HepG2 (cell line): Measurements from ENCODE around the gene ZNF530. TPM values are rescaled to one million over a fixed set of nuclear protein-coding genes. Genes with fewer than 3 reads are reported as not detected.

Experiments
- ATAC-seq: fragments of 200-7000 bp; cut with Tn5 transposase; 3 replicates; pipeline ENCODE4 v1.9.1; 2020; ENCODE audit warnings: mild to moderate bottlenecking, moderate library complexity
- BruUV-seq: library from RNA; stranded (reverse); fragments of 400-500 nt; replicated peaks from 2 replicates; lab custom pipeline; 2021; lab: Mats Ljungman, UMichigan
- CTCF ChIA-PET: fragments of 300-600 bp; formaldehyde crosslinking; extraction: SDS; loops from one replicate; lab custom pipeline; 2021; ENCODE audit warnings: low total read pairs, inconsistent platforms, low intra/inter-chr PET ratio; lab: Yijun Ruan, JAX
- POLR2A ChIA-PET: fragments of 350-600 bp; sonication (Branson Sonifier 250); formaldehyde crosslinking; loops from one replicate; lab custom pipeline; 2020; ENCODE audit warnings: antibody characterized with exemption, inconsistent platforms; lab: Yijun Ruan, JAX
- DNase-seq: peaks from one replicate; pipeline ENCODE4 v3.0.0-alpha.2; 2015; ENCODE audit warnings: low spot score
- FAIRE-seq: peaks from 3 replicates; lab custom pipeline; 2011; peaks lifted over from hg19 to GRCh38; lab: Jason Lieb, UNC
- H2AFZ ChIP-seq: one replicate; pipeline ENCODE4 v1.6.1; 2011; ENCODE audit warnings: low read length, inconsistent platforms
- H3K27ac ChIP-seq: fragments of 300-600 bp; 3 replicates; pipeline ENCODE4 v1.8.0; 2011; ENCODE audit warnings: mixed run types, mild to moderate bottlenecking, mixed read lengths, low read length, inconsistent platforms; ENCODE audit not compliant: insufficient read depth; ENCODE audit errors: extremely low read length
- H3K27me3 ChIP-seq, 2 experiments: fragments of 200-600 bp in 1 of 2; 2 replicates in 1 of 2; 3 replicates in 1 of 2; pipeline versions ENCODE4 v1.6.0 to v1.8.0; 2011; ENCODE audit warnings: low read length in 2 of 2, mild to moderate bottlenecking in 2 of 2, moderate library complexity in 2 of 2, inconsistent platforms in 1 of 2; ENCODE audit not compliant: insufficient read depth in 2 of 2, control insufficient read depth in 1 of 2
- H3K36me3 ChIP-seq, 2 experiments: fragments of 200-600 bp in 1 of 2; replicated peaks in 1 of 2; 2 replicates in 1 of 2; 3 replicates in 1 of 2; pipeline versions ENCODE4 v1.5.1 to v1.8.0; 2011; ENCODE audit warnings: low read length in 2 of 2, inconsistent platforms in 1 of 2; ENCODE audit not compliant: insufficient read depth in 2 of 2, control insufficient read depth in 1 of 2
- H3K4me1 ChIP-seq: 2 replicates; pipeline ENCODE4 v1.5.1; 2012; ENCODE audit warnings: low read length, inconsistent platforms; ENCODE audit not compliant: insufficient read depth
- H3K4me2 ChIP-seq: 2 replicates; pipeline ENCODE4 v1.6.0; 2011; ENCODE audit warnings: low read depth, low read length, inconsistent platforms
- H3K4me3 ChIP-seq, 3 experiments: fragments of 200-600 bp in 1 of 3; sonication (generic), shearing (Covaris generic) in 1 of 3; replicated peaks in 1 of 3; 2 replicates each; pipeline ENCODE4 v1.5.1; 2011 to 2016; ENCODE audit warnings: low read length in 3 of 3, inconsistent platforms in 2 of 3, low read depth in 2 of 3, mild to moderate bottlenecking in 2 of 3, control low read depth in 1 of 3, mixed read lengths in 1 of 3; ENCODE audit not compliant: insufficient read depth in 1 of 3
- H3K79me2 ChIP-seq: one replicate; pipeline ENCODE4 v1.6.1; 2011; ENCODE audit warnings: low read length, inconsistent platforms; ENCODE audit not compliant: insufficient read depth
- H3K9ac ChIP-seq: 2 replicates; pipeline ENCODE4 v1.6.0; 2011; ENCODE audit warnings: mild to moderate bottlenecking, low read depth, low read length, inconsistent platforms; ENCODE audit not compliant: insufficient read depth
- H3K9me3 ChIP-seq: 2 replicates; pipeline ENCODE4 v1.5.1; 2012; ENCODE audit warnings: mild to moderate bottlenecking, low read length
- H4K20me1 ChIP-seq: 2 replicates; pipeline ENCODE4 v1.6.0; 2011; ENCODE audit warnings: inconsistent platforms, mild to moderate bottlenecking, low read length, moderate library complexity; ENCODE audit not compliant: insufficient read depth
- RARG ChIP-seq: sonication (generic); formaldehyde crosslinking; IDR thresholded peaks from 2 replicates; pipeline ENCODE4 v1.4.0; 2020; ENCODE audit warnings: low read depth, mild to moderate bottlenecking, missing genetic modification reagents
- STAT5B ChIP-seq: sonication (generic); formaldehyde crosslinking; IDR thresholded peaks from 2 replicates; pipeline ENCODE4 v1.4.0; 2020; ENCODE audit warnings: missing genetic modification reagents
- ZNF234 ChIP-seq: sonication (generic); formaldehyde crosslinking; conservative IDR thresholded peaks from 2 replicates; pipeline ENCODE4 v1.5.1; 2020; ENCODE audit warnings: mild to moderate bottlenecking, missing genetic modification reagents
- ZNF607 ChIP-seq: sonication (generic); formaldehyde crosslinking; IDR thresholded peaks from 2 replicates; pipeline ENCODE4 v1.5.1; 2020; ENCODE audit warnings: missing genetic modification reagents, mild to moderate bottlenecking, borderline replicate concordance
- WGBS: methylation state at CpG from one replicate; pipeline ENCODE4 v1.1.6; 2017; ENCODE audit warnings: low lambda C conversion rate; 5-methylcytosine and 5-hydroxymethylcytosine counted together
- in situ Hi-C: cut with HindIII; loops from 2 replicates; pipeline ENCODE4 v1.10.0; 2017; ENCODE audit warnings: low pct_unique_long_range_greater_than_20kb; ENCODE audit not compliant: extremely low pct_ligation_motif_present
- intact Hi-C: fragments of 100-400 bp; cut with micrococcal nuclease; formaldehyde crosslinking; loops from one replicate; pipeline ENCODE4 v1.10.0; 2022; ENCODE audit not compliant: unreplicated experiment
- polyA plus RNA-seq, 8 experiments: library from polyadenylated mRNA; depleted of rRNA in 3 of 8; stranded (reverse) in 7 of 8; unstranded in 1 of 8; fragments of >200 nt; fragmentation: Illumina TruSeq in 4 of 8; extraction: Trizol in 4 of 8; gene quantifications; 2 replicates each; pipeline versions ENCODE4 v1.2.1 to v1.2.3, GENCODE V29; 2011 to 2016; ENCODE audit warnings: low read depth in 4 of 8, missing spikeins in 1 of 8, mixed read lengths in 1 of 8; ENCODE audit not compliant: insufficient read depth in 1 of 8
- total RNA-seq, 5 experiments: library from RNA; depleted of rRNA; stranded (reverse); fragments of >200 nt; fragmentation: Illumina TruSeq; extraction: Trizol; gene quantifications; 2 replicates each; pipeline ENCODE4 v1.2.3, GENCODE V29; 2016; ENCODE audit warnings: low read depth in 1 of 5
- TF ChIP-seq, protein P1 (sequence below): sonication (generic); formaldehyde crosslinking; IDR thresholded peaks from 2 replicates; pipeline ENCODE4 v1.5.1; 2020; ENCODE audit warnings: mild to moderate bottlenecking, missing genetic modification reagents
- TF ChIP-seq, protein P2 (sequence below): sonication (generic); formaldehyde crosslinking; IDR thresholded peaks from 2 replicates; pipeline ENCODE4 v1.5.1; 2020; ENCODE audit warnings: mild to moderate bottlenecking, moderate library complexity, missing genetic modification reagents

Gene ZNF530
- total and polyA plus RNA-seq, 2 of the 13 experiments (the other 11 are each of a cell fraction or from before 2014, with no cell fraction given): 1.1 to 7.8 TPM

DNA sequence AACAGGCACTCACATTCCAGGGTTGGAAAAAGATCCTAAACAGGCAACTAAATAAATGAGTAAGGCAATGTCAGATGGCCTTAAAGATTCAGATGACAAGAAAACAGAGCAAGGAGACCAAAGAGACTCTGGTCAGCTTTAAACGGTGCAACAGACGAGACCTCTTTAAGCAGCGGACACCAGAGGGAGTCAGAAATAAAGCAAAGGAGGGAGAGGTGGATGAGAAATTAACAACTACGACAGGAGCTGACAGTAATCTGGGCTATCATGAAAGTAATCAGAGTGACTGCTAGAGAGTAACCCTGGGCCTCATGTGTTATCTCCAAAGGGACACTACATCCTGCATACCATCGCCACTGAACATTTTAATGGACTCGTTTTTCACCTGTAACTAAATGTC, 41.2 kb upstream of the ZNF530 start:
- WGBS: 16% methylated on average over 6 of the region's 6 CpGs
- DNase-seq: peak; percentile 18
- no peaks in the 10 kb centered on the region for H4K20me1 ChIP-seq
- ATAC-seq: peak; percentile 13
- no peak overlapping the region for H2AFZ ChIP-seq
- CTCF ChIA-PET: no interaction called here
- peak overlapping the region; percentile 91 for H3K4me2 ChIP-seq
- intact Hi-C loops: no loop called here
- POLR2A ChIA-PET: no interaction called here
- H3K27ac ChIP-seq: peak overlapping the region; percentile 54
- H3K79me2 ChIP-seq: peaks cover 23% of the 10 kb centered on the region
- H3K9ac ChIP-seq: peak overlapping the region; percentile 85
- FAIRE-seq: no peak
- no peaks in the 10 kb centered on the region; a peak in 1 of 5 replicates for H3K27me3 ChIP-seq
- H3K4me3 ChIP-seq: peak overlapping the region; percentile 88 to 99 (median 94)
- H3K9me3 ChIP-seq: peaks cover 33% of the 10 kb centered on the region
- in situ Hi-C loops: no loop called here
- TF ChIP-seq ZNF607 (CRISPR knock-in tag) (0 out of 2 replicates have a peak, but pooled peaks have one; percentile 25), STAT5B (no peak), RARG (no peak), ZNF234 (CRISPR knock-in tag) (no peak)
- TF ChIP-seq, protein P1, sequence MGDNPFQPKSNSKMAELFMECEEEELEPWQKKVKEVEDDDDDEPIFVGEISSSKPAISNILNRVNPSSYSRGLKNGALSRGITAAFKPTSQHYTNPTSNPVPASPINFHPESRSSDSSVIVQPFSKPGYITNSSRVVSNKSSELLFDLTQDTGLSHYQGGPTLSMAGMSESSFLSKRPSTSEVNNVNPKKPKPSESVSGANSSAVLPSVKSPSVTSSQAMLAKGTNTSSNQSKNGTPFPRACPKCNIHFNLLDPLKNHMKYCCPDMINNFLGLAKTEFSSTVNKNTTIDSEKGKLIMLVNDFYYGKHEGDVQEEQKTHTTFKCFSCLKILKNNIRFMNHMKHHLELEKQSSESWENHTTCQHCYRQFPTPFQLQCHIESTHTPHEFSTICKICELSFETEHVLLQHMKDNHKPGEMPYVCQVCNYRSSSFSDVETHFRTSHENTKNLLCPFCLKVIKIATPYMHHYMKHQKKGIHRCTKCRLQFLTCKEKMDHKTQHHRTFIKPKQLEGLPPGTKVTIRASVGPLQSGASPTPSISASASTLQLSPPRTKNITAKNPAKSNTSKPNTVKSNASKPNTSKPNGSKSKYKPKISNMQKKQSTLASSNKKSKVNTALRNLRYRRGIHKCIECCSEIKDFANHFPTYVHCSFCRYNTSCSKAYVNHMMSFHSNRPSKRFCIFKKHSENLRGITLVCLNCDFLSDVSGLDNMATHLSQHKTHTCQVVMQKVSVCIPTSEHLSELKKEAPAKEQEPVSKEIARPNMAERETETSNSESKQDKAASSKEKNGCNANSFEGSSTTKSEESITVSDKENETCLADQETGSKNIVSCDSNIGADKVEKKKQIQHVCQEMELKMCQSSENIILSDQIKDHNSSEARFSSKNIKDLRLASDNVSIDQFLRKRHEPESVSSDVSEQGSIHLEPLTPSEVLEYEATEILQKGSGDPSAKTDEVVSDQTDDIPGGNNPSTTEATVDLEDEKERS (CRISPR knock-in tag): peak; percentile 3; the same call in 1 of the 2 replicates
- TF ChIP-seq, protein P2, sequence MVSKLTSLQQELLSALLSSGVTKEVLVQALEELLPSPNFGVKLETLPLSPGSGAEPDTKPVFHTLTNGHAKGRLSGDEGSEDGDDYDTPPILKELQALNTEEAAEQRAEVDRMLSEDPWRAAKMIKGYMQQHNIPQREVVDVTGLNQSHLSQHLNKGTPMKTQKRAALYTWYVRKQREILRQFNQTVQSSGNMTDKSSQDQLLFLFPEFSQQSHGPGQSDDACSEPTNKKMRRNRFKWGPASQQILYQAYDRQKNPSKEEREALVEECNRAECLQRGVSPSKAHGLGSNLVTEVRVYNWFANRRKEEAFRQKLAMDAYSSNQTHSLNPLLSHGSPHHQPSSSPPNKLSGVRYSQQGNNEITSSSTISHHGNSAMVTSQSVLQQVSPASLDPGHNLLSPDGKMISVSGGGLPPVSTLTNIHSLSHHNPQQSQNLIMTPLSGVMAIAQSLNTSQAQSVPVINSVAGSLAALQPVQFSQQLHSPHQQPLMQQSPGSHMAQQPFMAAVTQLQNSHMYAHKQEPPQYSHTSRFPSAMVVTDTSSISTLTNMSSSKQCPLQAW (CRISPR knock-in tag): 0 out of 2 replicates have a peak, but pooled peaks have one; percentile 15
- BruUV-seq: no TSS peak
- peaks cover 7 to 27% of the 10 kb centered on the region in 2 experiments; a peak in 4 of 5 replicates for H3K36me3 ChIP-seq
- H3K4me1 ChIP-seq: peaks cover 29% of the 10 kb centered on the region
